GM21529 (cell line): ENCODE measurements around the gene ELOB.
"Not testable (repeated sequence)": the region's sequence is repeated elsewhere in the genome, so short reads cannot be mapped to it uniquely, and the experiment has no call there.

ENCODE experiments used
- ATAC-seq: cut with Tn5 transposase; IDR thresholded peaks from one replicate; pipeline ENCODE4 v1.9.1; 2021; ENCODE audit not compliant: unreplicated experiment

ELOB gene

DNA sequence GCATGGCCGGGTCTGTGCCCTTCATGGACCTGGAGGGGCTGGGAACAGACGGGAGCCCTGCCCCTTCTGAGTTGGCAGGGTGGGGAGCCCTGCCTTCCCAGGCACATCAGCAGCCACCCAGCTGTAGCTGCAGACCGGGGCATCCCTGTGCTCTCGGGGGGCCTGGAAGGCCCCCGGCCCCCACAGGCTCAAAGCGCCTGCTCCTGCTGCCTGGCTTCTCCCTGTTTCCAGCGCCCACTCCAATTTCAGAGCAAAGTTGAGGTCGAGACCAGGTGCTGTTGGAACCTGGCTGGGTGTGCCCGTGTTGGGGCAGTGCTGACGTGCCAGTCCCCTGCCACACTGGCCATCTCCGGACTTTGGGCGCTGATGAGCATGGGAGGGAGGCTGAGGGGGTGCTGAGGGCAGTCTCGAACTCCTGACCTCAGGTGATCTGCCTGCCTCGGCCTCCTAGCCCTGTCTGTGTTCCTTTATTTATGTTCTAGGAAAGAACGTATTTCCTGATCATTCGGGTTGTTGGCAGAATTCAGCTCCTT is 52.2 kb downstream of the ELOB start:
- no peak for ATAC-seq

DNA sequence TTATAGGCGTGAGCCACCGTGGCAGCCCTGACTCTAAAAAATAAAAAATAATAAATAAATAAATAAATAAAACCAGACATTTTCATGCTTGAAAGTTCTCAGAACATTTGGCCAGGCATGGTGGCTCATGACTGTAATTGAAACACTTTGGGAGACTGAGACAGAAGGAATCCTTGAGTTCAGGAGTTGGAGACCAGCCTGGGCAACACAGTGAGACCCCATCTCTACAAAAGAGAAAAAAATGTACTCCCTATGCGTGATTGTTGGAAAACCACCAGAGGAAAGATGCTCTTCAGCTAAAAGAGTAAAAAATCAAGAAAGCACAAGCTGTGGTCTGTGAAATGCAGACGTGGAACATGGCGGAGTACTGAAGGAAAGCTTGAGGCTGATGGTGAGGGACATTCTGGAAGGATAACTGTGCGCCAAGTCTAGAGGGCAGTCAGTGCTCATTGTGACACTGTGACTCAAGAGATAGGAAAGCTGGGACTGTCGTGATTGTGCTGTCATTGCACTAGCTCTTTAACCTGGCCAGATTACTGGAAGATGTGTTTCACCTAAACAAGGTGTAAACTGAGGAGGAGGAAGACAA is 52.9 kb downstream of the ELOB start:
- no peak for ATAC-seq

DNA sequence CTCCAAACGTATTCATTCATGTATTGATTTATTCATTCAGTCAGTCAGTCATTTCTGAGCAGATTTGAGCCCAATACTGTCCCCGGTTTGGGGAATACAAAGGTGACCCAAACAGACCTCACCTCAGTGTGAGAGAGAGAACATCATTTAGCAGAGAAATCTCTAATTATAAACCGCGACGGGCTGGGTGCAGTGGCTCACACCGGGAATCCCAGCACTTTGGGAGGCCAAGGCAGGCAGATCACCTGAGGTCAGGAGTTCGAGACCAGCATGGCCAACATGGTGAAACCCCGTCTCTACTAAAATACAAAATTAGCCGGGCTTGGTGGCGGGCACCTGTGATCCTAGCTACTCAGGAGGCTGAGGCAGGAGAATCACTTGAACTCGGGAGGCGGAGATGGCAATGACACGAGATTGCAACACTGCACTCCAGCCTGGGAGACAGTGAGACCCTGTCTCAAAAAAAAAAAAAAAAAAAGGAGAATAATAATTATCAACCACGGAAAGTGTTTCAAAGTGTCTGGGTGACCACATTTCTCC is 55.4 kb downstream of the ELOB start:
- not testable (repeated sequence) for ATAC-seq
